Measurements from ENCODE around the gene ROPN1. TPM values are rescaled to one million over a fixed set of nuclear protein-coding genes. Genes with fewer than 3 reads are reported as not detected.

The ROPN1 gene
- total RNA-seq, 3 donors from 2014 or later (not counting 1 experiment from before 2014, with no cell fraction given) = not detected

DNA sequence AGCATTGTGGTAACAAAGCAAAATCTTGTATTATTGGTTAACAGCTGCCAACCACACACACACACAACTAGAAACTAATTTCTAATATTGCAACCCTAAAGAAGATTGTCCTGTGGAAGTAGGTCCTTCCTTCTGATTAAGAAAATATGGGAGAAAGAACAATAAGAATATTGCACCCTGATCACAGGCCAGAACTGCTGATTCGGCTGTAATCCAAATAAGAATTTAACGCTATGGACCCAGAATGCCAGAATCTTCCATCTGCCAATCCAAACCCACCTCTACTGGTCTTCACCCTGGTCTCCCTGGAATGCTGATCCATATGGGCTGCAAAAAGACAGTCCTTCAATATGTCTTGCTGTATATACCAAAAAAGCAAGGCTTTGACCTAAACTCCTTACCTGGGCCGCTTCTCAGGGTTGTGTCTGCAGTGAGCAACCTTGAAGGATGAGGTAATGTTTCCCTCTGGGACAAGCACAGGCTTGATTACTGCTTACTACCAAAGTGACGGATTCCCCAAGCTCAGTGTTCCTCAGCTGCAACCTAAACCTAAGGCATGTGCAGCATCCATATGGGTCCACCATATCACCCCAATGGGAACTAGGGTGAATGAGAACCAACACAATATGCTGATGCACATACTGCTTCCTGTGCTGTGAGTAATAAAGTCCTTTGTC lies 38.9 kb downstream of the ROPN1 start:
- Mint-ChIP-seq H3K27ac (no peak overlapping the region), H3K36me3 (no peaks in the 10 kb centered on the region), H3K4me1 (peaks cover 0 to 3% of the 10 kb centered on the region in 2 donors), H3K9me3 (no peaks in the 10 kb centered on the region), H3K27me3 (ENCODE audit: low read depth in 2 of 2) (no peaks in the 10 kb centered on the region), H3K4me3 (no peak overlapping the region)
- Histone ChIP-seq H3K27me3 (ENCODE audit: control insufficient read depth, insufficient read depth, low read length) (no peaks in the 10 kb centered on the region), H3K9me3 (ENCODE audit: control insufficient read depth, insufficient read depth, low read length) (no peaks in the 10 kb centered on the region), H3K27ac (ENCODE audit: low read length) (no peak overlapping the region), H3K4me1 (ENCODE audit: control insufficient read depth, insufficient read depth, low read length) (no peaks in the 10 kb centered on the region), H3K36me3 (ENCODE audit: control insufficient read depth, insufficient read depth, low read length) (peaks cover 20% of the 10 kb centered on the region), H3K4me3 (ENCODE audit: low read length) (no peak overlapping the region)
- 100% methylated on average over 4 of the region's 4 CpGs for WGBS (ENCODE audit: insufficient coverage)
- ATAC-seq = no peak
- DNase-seq = no peak
- intact Hi-C loops (cut with micrococcal nuclease) = no loop called here
- TF ChIP-seq, protein P1, sequence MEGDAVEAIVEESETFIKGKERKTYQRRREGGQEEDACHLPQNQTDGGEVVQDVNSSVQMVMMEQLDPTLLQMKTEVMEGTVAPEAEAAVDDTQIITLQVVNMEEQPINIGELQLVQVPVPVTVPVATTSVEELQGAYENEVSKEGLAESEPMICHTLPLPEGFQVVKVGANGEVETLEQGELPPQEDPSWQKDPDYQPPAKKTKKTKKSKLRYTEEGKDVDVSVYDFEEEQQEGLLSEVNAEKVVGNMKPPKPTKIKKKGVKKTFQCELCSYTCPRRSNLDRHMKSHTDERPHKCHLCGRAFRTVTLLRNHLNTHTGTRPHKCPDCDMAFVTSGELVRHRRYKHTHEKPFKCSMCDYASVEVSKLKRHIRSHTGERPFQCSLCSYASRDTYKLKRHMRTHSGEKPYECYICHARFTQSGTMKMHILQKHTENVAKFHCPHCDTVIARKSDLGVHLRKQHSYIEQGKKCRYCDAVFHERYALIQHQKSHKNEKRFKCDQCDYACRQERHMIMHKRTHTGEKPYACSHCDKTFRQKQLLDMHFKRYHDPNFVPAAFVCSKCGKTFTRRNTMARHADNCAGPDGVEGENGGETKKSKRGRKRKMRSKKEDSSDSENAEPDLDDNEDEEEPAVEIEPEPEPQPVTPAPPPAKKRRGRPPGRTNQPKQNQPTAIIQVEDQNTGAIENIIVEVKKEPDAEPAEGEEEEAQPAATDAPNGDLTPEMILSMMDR (IDR thresholded peaks at IDR 0.05) = no peak

DNA sequence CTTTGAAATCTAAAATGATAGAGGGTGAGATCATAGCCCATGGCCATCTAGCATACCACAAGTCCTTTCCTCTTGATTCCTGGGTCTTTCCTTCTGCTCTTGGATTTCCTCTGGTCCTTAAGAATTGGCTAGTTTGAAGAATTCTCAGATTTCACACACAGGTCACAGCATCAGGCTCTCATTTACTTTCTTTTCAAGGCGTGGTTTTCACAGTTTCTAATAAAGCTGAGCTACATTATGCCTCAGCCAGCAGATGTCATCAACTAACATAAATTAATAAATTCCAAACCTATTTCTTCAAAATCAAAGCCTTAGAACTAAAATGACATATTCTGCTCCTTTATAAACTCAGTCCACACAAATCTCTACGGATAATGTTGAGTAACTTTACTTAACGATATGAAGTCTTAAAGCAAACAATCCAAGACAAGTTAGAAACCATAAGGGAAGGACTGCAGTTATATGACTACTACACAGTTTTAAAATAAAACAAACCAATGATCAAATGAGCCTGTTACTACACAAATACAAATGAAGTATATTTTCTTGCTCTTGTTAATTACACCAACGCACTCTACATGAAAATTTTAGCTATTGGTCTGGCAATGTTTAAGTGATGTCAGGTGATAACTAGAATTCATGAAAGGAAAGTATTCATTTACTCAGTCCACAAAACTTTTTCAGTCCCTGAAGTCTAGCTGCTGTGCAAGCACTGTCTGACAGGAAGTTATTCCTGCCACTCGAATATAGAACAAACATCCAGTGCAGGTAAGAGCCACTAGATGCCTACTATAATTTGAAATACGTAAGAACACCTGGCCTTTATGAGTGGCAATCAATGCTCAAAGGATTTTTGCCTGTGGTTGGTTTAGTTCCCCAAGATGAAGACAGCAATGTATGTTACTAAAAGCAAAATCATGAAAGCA lies 40.1 kb downstream of the ROPN1 start:
- no peak for DNase-seq
- Histone ChIP-seq H3K9me3 (ENCODE audit: control insufficient read depth, insufficient read depth, low read length) (no peaks in the 10 kb centered on the region), H3K4me1 (ENCODE audit: control insufficient read depth, insufficient read depth, low read length) (no peaks in the 10 kb centered on the region), H3K27ac (ENCODE audit: low read length) (no peak overlapping the region), H3K4me3 (ENCODE audit: low read length) (no peak overlapping the region), H3K27me3 (ENCODE audit: control insufficient read depth, insufficient read depth, low read length) (no peaks in the 10 kb centered on the region), H3K36me3 (ENCODE audit: control insufficient read depth, insufficient read depth, low read length) (peaks cover 26% of the 10 kb centered on the region)
- Mint-ChIP-seq H3K36me3 (no peaks in the 10 kb centered on the region), H3K27me3 (ENCODE audit: low read depth in 2 of 2) (no peaks in the 10 kb centered on the region), H3K4me3 (no peak overlapping the region), H3K27ac (no peak overlapping the region), H3K4me1 (no peaks in the 10 kb centered on the region), H3K9me3 (no peaks in the 10 kb centered on the region)
- intact Hi-C loops (cut with micrococcal nuclease) = no loop called here
- TF ChIP-seq, protein P1 (IDR thresholded peaks at IDR 0.05) = no peak
- 89% methylated on average over 5 of the region's 6 CpGs for WGBS (ENCODE audit: insufficient coverage)
- no peak for ATAC-seq

DNA sequence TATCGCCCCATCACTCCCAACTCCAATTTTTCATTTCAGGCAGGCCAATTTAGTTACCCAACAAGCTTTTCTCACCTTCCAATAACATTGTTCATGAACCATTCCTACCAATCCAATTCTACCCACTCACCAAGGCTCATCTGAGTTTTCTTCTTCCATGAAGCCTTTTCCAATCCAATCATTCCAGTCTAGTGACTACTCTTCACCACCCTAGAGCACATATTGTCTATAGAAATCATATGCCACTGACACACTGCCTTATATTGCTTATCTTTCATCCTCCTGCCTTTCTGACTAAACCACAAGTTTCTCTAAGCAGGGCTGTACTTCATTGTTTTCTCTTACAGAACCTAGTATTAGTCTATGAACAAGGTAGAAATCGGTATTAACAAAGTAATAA lies 42.3 kb downstream of the ROPN1 start:
- no peak for DNase-seq
- intact Hi-C loops (cut with micrococcal nuclease) = no loop called here
- Mint-ChIP-seq H3K27ac (no peak overlapping the region), H3K9me3 (no peaks in the 10 kb centered on the region), H3K4me3 (no peak overlapping the region), H3K4me1 (no peaks in the 10 kb centered on the region), H3K27me3 (ENCODE audit: low read depth in 2 of 2) (no peaks in the 10 kb centered on the region), H3K36me3 (no peaks in the 10 kb centered on the region)
- no peak for ATAC-seq
- Histone ChIP-seq H3K36me3 (ENCODE audit: control insufficient read depth, insufficient read depth, low read length) (peaks cover 31% of the 10 kb centered on the region), H3K27me3 (ENCODE audit: control insufficient read depth, insufficient read depth, low read length) (no peaks in the 10 kb centered on the region), H3K4me1 (ENCODE audit: control insufficient read depth, insufficient read depth, low read length) (no peaks in the 10 kb centered on the region), H3K27ac (ENCODE audit: low read length) (no peak overlapping the region), H3K9me3 (ENCODE audit: control insufficient read depth, insufficient read depth, low read length) (no peaks in the 10 kb centered on the region), H3K4me3 (ENCODE audit: low read length) (no peak overlapping the region)
- 97% methylated on average over 1 of the region's 2 CpGs for WGBS (ENCODE audit: insufficient coverage)
- TF ChIP-seq, protein P1 (IDR thresholded peaks at IDR 0.05) = no peak
